SH-SY5Y (cell line): Measurements from ENCODE around the gene RHBDF2.

Experiments
- GATA2 ChIP-seq: IDR thresholded peaks from 2 replicates; pipeline ENCODE4 v1.6.1; 2011; ENCODE audit warnings: mild to moderate bottlenecking, low read depth, low read length
- GATA3 ChIP-seq: IDR thresholded peaks from 2 replicates; pipeline ENCODE4 v1.6.1; 2011; ENCODE audit warnings: low read depth, mild to moderate bottlenecking, low read length, moderate library complexity

DNA sequence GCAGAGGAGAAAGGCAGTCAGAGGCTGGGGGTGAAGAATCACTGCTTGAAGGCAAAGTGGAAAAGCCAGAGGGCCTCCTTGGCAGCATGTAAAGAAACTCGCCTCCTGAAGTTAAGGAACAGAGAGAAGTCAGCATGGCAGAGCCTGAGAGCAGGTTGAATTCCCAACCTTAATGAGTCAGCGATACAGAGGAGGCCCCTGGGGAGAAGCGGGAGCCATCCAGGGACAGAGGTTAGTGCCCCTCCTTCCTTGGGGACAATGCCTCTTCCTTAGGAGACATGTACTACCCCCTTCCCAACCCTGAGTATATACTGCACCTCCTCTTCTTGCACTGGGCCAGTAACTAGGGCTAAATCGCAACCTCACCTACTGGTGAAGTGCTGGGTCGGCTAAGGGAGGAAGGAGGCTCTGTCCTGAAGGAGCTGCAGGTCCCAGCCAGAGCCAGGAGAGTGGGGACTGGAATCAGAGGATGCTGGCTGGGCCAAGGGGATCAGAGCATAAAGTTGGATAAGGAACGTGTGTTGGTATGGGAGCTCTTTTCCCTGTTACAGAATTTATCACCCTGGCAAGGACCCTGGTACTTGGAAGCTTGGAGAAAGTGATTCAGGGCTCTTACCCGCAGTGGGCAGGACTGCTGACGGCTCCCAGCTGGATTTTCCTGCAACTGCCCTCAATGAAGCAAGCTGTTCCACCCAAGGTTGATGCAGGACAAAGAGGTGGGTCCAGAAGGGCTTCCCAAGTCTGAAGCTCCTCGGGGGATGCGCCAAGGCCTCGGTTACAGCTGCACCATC is 39.3 kb downstream of the RHBDF2 start:
- TF ChIP-seq GATA3, result no peak
- no peak for TF ChIP-seq GATA2
